GM18858 (cell line): ENCODE measurements around the gene UNC5C.

Experiments
- ATAC-seq: cut with Tn5 transposase; IDR thresholded peaks from one replicate; pipeline ENCODE4 v1.9.1; 2021; ENCODE audit not compliant: unreplicated experiment

UNC5C gene

GRCh38 chr4:95469617-95470016, 79.2 kb downstream of the UNC5C start:
- ATAC-seq, result no peak

GRCh38 chr4:95466791-95467190, 82.0 kb downstream of the UNC5C start:
- no peak for ATAC-seq

GRCh38 chr4:95465010-95465409, 83.8 kb downstream of the UNC5C start:
- no peak for ATAC-seq

GRCh38 chr4:95462921-95463320, 85.9 kb downstream of the UNC5C start:
- no peak for ATAC-seq

GRCh38 chr4:95457353-95457752, 91.4 kb downstream of the UNC5C start:
- ATAC-seq, result no peak

- ATAC-seq, result no peak
Measured at GRCh38 chr4:95450294-95450693, 98.5 kb downstream of the UNC5C start.

- no peak for ATAC-seq
Measured at GRCh38 chr4:95446173-95446572, 102.6 kb downstream of the UNC5C start.

GRCh38 chr4:95445251-95445650, 103.5 kb downstream of the UNC5C start:
- ATAC-seq, result no peak

- ATAC-seq, result no peak
Measured at GRCh38 chr4:95444812-95445211, 104.0 kb downstream of the UNC5C start.

GRCh38 chr4:95439896-95440295, 108.9 kb downstream of the UNC5C start:
- ATAC-seq, result no peak

GRCh38 chr4:95439071-95439470, 109.7 kb downstream of the UNC5C start:
- ATAC-seq, result no peak

GRCh38 chr4:95432466-95432865, 116.3 kb downstream of the UNC5C start:
- ATAC-seq, result no peak

GRCh38 chr4:95431678-95432077, 117.1 kb downstream of the UNC5C start:
- ATAC-seq, result no peak

GRCh38 chr4:95429416-95429815, 119.4 kb downstream of the UNC5C start:
- no peak for ATAC-seq

GRCh38 chr4:95428291-95429070, 120.3 kb downstream of the UNC5C start:
- ATAC-seq, result no peak

GRCh38 chr4:95426455-95426854, 122.3 kb downstream of the UNC5C start:
- ATAC-seq, result no peak

- ATAC-seq, result no peak
Measured at GRCh38 chr4:95422436-95422835, 126.3 kb downstream of the UNC5C start.

GRCh38 chr4:95421869-95422268, 126.9 kb downstream of the UNC5C start:
- ATAC-seq, result no peak

GRCh38 chr4:95417531-95417930, 131.2 kb downstream of the UNC5C start:
- no peak for ATAC-seq

- no peak for ATAC-seq
Measured at GRCh38 chr4:95415346-95415771, 133.4 kb downstream of the UNC5C start.

- ATAC-seq, result no peak
Measured at GRCh38 chr4:95411371-95412088, 137.2 kb downstream of the UNC5C start.

GRCh38 chr4:95410387-95410977, 138.3 kb downstream of the UNC5C start:
- ATAC-seq, result no peak
